Measurements from ENCODE around the gene RAD52.

- no peak for TF ChIP-seq CTCF (conservative IDR thresholded peaks at IDR 0.05; ENCODE audit: low read length)
- TF ChIP-seq EZH2phosphoT487 (IDR thresholded peaks at IDR 0.05; ENCODE audit: borderline replicate concordance, low read depth, low read length) = no peak
These were observed 28.8 kb downstream of the RAD52 start for GRCh38 chr12:920676-921075.

Measured in OCI-LY7 (cell line).